Activated CD8-positive, alpha-beta memory T cell treated with anti-CD3 and anti-CD28 coated beads, Interleukin-2, amount 50 U/mL, for 4 hours (primary cell): ENCODE data around the gene MRPS18A.

Source experiments
- DNase-seq: peaks from one replicate; pipeline ENCODE4 v3.0.0-alpha.2; 2020

MRPS18A gene

GRCh38 chr6:43695967-43696291 lies 8.3 kb upstream of the MRPS18A start:
- no peak for DNase-seq

- DNase-seq = no peak
Observed at GRCh38 chr6:43695215-43695966, 7.8 kb upstream of the MRPS18A start.

DNA sequence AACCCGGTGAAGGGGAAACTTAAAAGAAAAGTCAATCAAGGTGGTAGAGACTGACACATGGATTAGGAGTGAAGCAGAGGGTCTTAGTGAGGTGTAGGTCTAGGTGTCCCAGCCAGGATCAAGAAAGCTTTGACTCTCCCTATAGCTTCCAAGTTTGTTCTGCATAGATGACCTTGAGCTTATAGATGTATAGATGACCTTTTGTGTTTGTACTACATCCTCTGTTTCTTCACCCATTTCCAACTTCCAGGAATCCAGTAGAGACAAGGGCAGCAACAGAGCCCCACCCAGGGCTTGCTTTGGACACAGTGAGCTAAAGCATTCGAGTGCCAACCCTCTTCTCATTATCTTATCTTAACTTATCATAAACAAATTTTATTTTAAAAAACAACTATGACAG lies 1.8 kb upstream of the MRPS18A start:
- no peak for DNase-seq

GRCh38 chr6:43687079-43687436 lies 533 bp downstream of the MRPS18A start:
- no peak for DNase-seq

DNA sequence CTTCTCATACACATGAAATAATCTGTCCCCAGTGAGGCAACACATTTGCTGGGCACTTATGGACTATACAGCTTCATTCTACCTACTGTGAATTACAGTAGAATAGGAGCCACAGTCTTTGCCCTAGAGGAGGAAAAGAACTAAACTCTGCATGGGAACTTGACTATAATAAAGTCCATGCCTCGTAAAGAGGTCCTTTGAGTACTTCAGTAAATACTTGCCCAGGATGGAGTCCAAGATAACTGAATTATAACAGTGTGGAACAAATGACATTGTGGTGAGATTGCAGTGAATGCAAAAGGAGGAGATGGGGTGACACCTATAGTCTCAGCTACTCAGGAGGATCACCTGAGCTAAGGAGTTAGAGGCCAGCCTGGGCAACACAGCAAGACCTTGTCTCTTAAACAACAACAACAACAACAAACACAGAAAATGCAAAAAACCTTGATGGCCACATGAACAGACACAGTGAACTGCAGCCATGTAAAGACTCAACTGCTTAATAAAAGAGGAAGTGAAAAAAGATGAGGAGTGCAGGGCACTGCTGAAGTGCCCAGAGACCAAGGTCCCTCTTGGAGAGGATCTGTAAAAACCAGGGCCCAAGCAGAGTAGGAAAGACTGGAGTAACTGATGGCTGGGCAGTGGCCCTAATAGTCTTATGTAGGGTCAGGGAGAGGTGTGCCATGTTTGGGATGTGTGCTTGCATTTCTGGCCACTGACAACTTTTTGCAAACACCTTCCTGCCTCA lies 3.7 kb downstream of the MRPS18A start:
- DNase-seq = no peak

DNA sequence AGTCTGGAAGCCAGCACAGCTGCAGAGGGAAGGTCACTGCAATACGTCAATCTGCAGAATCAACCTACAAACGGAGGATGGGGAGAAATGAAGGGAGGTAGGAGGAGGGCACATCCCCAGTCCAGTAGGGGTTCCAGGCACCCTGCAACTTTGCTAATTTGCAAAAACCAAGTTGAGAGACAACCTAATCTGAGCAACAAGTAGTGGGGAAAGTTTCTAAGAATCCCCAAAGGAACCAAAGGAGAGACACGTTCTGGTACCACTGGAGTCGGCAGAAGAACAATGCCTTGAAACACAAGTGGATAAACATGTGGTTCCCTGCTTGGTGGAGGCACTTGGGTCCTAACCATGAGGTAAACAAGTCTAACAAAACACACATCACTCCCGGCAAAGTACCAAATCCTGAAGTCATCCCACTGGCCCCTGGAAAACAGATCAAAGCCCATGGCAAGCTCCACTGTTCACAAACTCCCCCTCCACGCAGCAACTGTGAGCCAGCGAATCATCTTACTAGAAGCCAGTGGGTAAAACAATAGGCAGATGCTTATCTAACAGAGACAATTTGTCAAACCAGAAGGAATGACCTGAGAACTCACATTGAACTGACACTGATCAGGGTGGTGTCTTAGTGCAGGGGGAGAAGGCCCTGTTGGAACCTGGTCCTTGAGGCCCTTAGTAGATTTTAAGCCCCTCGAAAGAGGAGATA lies 4.7 kb downstream of the MRPS18A start:
- DNase-seq = no peak

- no peak for DNase-seq
Observed at GRCh38 chr6:43681303-43681702, 6.3 kb downstream of the MRPS18A start.

- no peak for DNase-seq
Observed at GRCh38 chr6:43680308-43681200, 7.0 kb downstream of the MRPS18A start.

DNA sequence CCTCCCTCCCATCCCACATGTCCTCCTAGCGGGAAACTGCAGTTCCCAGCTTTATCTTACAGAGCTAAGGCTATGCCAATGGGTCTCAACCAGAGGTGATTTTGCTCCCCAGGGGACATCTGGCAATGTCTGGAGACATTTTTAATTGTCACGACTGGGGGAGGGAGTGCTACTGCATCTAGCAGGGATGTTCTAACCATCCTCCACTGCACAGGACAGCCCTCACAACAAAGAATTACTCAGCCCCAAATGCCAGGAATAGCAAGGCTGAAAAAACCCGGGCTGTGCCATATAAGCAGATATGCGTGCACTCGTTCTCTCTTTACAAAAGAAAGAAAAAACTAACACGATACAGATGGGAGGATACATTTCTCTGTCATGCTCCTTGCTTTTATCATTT lies 8.5 kb downstream of the MRPS18A start:
- no peak for DNase-seq

- no peak for DNase-seq
Observed at GRCh38 chr6:43678341-43678740, 9.2 kb downstream of the MRPS18A start.

- DNase-seq = no peak
Observed at GRCh38 chr6:43677759-43678158, 9.8 kb downstream of the MRPS18A start.

DNA sequence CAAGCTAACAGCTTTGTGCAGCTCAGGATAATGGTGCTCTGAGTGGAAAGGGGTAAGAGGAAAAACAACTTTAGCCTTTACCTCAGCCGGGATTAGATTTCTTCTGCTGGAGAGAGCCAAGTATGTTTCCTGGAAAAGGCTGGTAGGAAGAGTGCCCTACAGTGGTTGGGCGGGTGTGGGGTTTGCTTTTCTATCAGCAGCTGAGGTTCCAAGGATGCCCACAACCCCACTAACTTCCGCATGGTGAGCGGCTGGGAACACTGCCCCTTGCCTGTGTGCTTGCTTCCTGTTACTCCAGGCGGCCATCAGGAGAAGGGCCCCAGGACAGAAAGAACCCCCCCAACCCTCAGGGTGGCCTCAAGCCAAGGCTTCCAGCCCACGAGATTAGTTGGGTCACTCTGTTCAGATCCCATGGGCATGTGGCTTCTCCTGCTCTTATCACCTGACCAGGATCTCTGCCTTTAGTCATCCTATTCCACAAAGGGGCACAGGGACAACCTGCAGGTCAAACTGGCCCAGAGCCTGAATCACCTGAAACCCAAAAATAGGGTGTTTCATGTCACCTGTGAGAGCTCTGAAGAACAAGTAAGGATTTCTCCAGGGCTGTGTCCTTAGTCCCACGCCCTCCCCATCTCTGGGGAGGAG lies 10.5 kb downstream of the MRPS18A start:
- DNase-seq = no peak

DNA sequence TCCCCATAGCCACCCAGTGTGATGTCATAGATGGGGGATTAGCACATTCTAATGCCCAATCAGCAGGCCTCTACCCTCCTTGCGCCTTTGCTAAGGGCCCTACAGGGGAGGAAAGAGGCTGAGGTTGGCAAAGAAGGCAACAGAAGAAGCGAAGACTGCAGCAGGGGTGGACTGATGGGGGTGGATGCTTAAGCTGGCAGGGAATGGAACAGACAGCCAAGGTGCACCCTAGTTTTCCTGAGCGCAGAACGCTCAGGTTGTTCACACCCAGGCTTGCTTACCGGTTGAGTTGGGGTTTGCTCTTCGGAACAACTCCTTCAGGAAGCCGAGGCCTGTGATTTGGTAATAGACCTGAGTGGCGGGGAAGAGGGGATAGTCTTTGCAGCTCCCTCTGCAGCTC lies 12.7 kb downstream of the MRPS18A start:
- no peak for DNase-seq

- DNase-seq = no peak
Observed at GRCh38 chr6:43674291-43674690, 13.3 kb downstream of the MRPS18A start.

- no peak for DNase-seq
Observed at GRCh38 chr6:43673444-43674084, 14.0 kb downstream of the MRPS18A start.

GRCh38 chr6:43671801-43672690 lies 15.5 kb downstream of the MRPS18A start:
- no peak for DNase-seq

GRCh38 chr6:43671011-43671800 lies 16.4 kb downstream of the MRPS18A start:
- no peak for DNase-seq

GRCh38 chr6:43670623-43670986 lies 17.0 kb downstream of the MRPS18A start:
- no peak for DNase-seq

GRCh38 chr6:43669922-43670622 lies 17.5 kb downstream of the MRPS18A start:
- no peak for DNase-seq
